PC-9 (cell line): ENCODE data around the gene PCLO. TPM values are rescaled to one million over a fixed set of nuclear protein-coding genes. Genes with fewer than 3 reads are reported as not detected.

Experiments used
- BruUV-seq: library from RNA; stranded (reverse); fragments of 400-500 nt; replicated peaks from 2 replicates; lab custom pipeline; 2021; lab: Mats Ljungman, UMichigan
- CTCF ChIA-PET: fragments of 300-600 bp; sonication (Branson Sonifier 250); formaldehyde crosslinking; loops from one replicate; lab custom pipeline; 2022; ENCODE audit warnings: antibody characterized with exemption; lab: Charles Lee
- POLR2A ChIA-PET: fragments of 300-600 bp; sonication (Branson Sonifier 250); formaldehyde crosslinking; loops from one replicate; lab custom pipeline; 2022; ENCODE audit warnings: antibody characterized with exemption; ENCODE audit not compliant: unreplicated experiment; lab: Charles Lee
- DNase-seq, 2 experiments: peaks; one replicate each; pipeline versions ENCODE4 v3.0.0 to v3.0.0-alpha.2; 2015 to 2022; ENCODE audit warnings: mixed read lengths in 1 of 2
- H2AFZ ChIP-seq: fragments of 200-600 bp; sonication (generic); 2 replicates; pipeline ENCODE4 v1.8.1; 2017; ENCODE audit warnings: antibody characterized with exemption
- H3F3A ChIP-seq: fragments of 200-600 bp; sonication (generic); 2 replicates; pipeline ENCODE4 v1.8.1; 2017; ENCODE audit warnings: antibody characterized with exemption, mild to moderate bottlenecking, low read depth; ENCODE audit not compliant: insufficient read depth
- H3K27ac ChIP-seq: fragments of 200-600 bp; sonication (generic); 2 replicates; pipeline ENCODE4 v1.6.1; 2016; ENCODE audit warnings: mixed run types
- H3K27me3 ChIP-seq: fragments of 200-600 bp; sonication (generic); 2 replicates; pipeline ENCODE4 v1.6.1; 2016; ENCODE audit warnings: low read depth, mixed run types; ENCODE audit not compliant: insufficient read depth
- H3K36me3 ChIP-seq: fragments of 200-600 bp; sonication (generic); 2 replicates; pipeline ENCODE4 v1.6.1; 2016; ENCODE audit warnings: low read depth, mixed run types
- H3K4me1 ChIP-seq: fragments of 200-600 bp; sonication (generic); replicated peaks from 2 replicates; pipeline ENCODE4 v1.6.1; 2016; ENCODE audit warnings: mixed run types; ENCODE audit not compliant: insufficient read depth
- H3K4me2 ChIP-seq: fragments of 200-600 bp; sonication (generic); 2 replicates; pipeline ENCODE4 v1.6.1; 2017; ENCODE audit warnings: mixed run types
- H3K4me3 ChIP-seq: fragments of 200-600 bp; sonication (generic); 2 replicates; pipeline ENCODE4 v1.6.1; 2016; ENCODE audit warnings: mixed run types
- H3K79me2 ChIP-seq: fragments of 200-600 bp; sonication (generic); 2 replicates; pipeline ENCODE4 v1.6.1; 2017; ENCODE audit warnings: low read depth, mixed run types
- H3K9me2 ChIP-seq: fragments of 200-600 bp; sonication (generic); 2 replicates; pipeline ENCODE4 v1.8.1; 2017; ENCODE audit warnings: mild to moderate bottlenecking; ENCODE audit not compliant: insufficient read depth
- H3K9me3 ChIP-seq: fragments of 200-600 bp; sonication (generic); 2 replicates; pipeline ENCODE4 v1.8.1; 2016; ENCODE audit warnings: low read depth; ENCODE audit not compliant: insufficient read depth
- H4K20me1 ChIP-seq: fragments of 200-600 bp; sonication (generic); 2 replicates; pipeline ENCODE4 v1.8.1; 2017; ENCODE audit not compliant: insufficient read depth
- EZH2 ChIP-seq: fragments of 200-600 bp; sonication (generic); IDR thresholded peaks from 2 replicates; pipeline ENCODE4 v1.8.0; 2017; ENCODE audit warnings: antibody characterized with exemption, low read depth
- intact Hi-C: fragments of 100-400 bp; cut with micrococcal nuclease; formaldehyde crosslinking; loops from one replicate; pipeline ENCODE4 v1.10.0; 2022; ENCODE audit not compliant: unreplicated experiment
- total RNA-seq: library from RNA; stranded (reverse); gene quantifications from 2 replicates; pipeline ENCODE4 v1.2.3, GENCODE V29; 2021
- TF ChIP-seq, protein P1 (sequence below): fragments of 200-600 bp; sonication (generic); conservative IDR thresholded peaks from 2 replicates; pipeline ENCODE4 v1.6.1; 2017; ENCODE audit warnings: mixed run types, antibody characterized with exemption, mild to moderate bottlenecking, moderate library complexity

The PCLO gene
- total RNA-seq, 1 experiment from 2014 or later: 4.0 TPM

DNA sequence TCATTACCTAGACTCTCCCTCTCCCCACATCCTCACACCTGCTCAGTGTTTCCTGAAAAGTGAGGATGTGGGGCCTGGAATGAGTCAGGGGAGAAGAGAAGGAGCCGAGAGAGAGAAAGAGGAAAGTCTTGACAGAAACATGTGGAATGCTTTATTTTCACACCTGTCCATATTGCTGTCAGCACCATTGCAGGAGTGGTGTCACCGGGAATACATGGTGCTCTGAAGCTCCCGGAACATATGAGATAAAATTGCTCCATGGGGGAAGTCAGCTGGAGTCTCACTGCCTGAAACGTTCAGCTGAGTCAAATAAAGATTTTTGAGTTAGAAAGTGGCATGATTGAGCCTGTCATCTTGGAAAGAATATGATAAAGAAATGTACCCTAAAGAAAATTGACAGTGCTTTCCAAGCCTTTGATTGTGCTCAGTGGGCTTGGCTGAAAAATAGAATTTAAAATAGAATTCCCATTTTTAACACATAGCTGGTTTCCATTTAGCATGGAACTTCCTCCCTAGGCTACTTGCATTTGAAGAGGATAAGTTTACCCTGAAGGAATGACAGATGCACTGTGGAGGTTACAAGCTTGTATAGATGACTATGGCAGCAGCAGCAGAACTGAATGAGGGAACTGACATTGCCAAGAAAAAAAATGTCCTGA, 182.4 kb downstream of the PCLO start:
- no peak overlapping the region for H3K27ac ChIP-seq
- no peak for DNase-seq
- H3K36me3 ChIP-seq: no peaks in the 10 kb centered on the region
- TF ChIP-seq, protein P1, sequence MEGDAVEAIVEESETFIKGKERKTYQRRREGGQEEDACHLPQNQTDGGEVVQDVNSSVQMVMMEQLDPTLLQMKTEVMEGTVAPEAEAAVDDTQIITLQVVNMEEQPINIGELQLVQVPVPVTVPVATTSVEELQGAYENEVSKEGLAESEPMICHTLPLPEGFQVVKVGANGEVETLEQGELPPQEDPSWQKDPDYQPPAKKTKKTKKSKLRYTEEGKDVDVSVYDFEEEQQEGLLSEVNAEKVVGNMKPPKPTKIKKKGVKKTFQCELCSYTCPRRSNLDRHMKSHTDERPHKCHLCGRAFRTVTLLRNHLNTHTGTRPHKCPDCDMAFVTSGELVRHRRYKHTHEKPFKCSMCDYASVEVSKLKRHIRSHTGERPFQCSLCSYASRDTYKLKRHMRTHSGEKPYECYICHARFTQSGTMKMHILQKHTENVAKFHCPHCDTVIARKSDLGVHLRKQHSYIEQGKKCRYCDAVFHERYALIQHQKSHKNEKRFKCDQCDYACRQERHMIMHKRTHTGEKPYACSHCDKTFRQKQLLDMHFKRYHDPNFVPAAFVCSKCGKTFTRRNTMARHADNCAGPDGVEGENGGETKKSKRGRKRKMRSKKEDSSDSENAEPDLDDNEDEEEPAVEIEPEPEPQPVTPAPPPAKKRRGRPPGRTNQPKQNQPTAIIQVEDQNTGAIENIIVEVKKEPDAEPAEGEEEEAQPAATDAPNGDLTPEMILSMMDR: no peak
- TF ChIP-seq EZH2: no peak
- H4K20me1 ChIP-seq: no peaks in the 10 kb centered on the region
- no peaks in the 10 kb centered on the region for H3K27me3 ChIP-seq
- H3K4me2 ChIP-seq: no peak overlapping the region
- H3F3A ChIP-seq: 0 out of 2 replicates have a peak, but pooled peaks cover 3% of the 10 kb centered on the region
- no peaks in the 10 kb centered on the region for H3K9me3 ChIP-seq
- H3K4me1 ChIP-seq: peaks cover 5% of the 10 kb centered on the region; the same call in 1 of the 2 replicates
- no peaks in the 10 kb centered on the region; the same call in 1 of the 2 replicates for H3K9me2 ChIP-seq
- no peaks in the 10 kb centered on the region for H3K79me2 ChIP-seq
- BruUV-seq: no TSS peak
- no peak overlapping the region for H3K4me3 ChIP-seq
- CTCF ChIA-PET: no interaction called here
- POLR2A ChIA-PET: no interaction called here
- no peak overlapping the region for H2AFZ ChIP-seq
- intact Hi-C loops: no loop called here

DNA sequence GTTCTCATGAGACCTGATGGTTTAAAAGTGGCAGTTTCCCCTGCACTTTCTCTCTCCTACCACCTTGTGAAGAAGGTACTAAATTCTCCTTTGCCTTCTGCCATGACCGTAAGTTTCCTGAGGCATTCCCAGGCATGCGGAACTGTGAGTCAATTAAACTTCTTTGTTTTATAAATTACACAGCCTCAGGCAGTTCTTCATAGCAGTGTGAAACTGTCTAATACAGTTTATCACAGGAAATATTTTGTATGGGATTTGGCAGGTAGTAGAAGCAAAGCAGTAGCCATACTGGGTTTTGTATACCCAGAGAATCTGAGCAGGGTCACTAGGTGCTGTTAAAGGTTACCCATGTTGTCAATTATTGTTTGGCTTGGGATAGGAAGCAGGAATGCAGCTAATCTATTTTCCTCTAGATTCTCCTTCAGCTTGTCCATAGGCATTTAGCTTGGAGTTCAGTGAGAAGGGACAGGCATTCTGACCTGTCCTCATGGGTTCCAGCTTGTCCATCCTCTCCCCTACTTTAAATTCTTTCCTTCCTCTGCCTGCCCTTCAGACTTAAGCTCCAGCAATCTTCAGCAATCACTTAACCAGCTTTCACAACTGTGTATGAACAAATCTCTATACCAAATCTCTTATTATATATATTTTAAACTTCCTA, 186.7 kb downstream of the PCLO start:
- CTCF ChIA-PET: no interaction called here
- Histone ChIP-seq H3K9me2 (no peaks in the 10 kb centered on the region; the same call in 1 of the 2 replicates), H3K27me3 (no peaks in the 10 kb centered on the region), H4K20me1 (no peaks in the 10 kb centered on the region), H3K4me3 (no peak overlapping the region), H2AFZ (no peak overlapping the region), H3K36me3 (no peaks in the 10 kb centered on the region), H3K79me2 (no peaks in the 10 kb centered on the region), H3F3A (no peaks in the 10 kb centered on the region), H3K4me2 (no peak overlapping the region), H3K9me3 (no peaks in the 10 kb centered on the region), H3K27ac (no peak overlapping the region), H3K4me1 (no peaks in the 10 kb centered on the region)
- intact Hi-C loops: no loop called here
- TF ChIP-seq EZH2: no peak
- TF ChIP-seq, protein P1: no peak
- POLR2A ChIA-PET: no interaction called here
- BruUV-seq: no TSS peak
- DNase-seq: peak in 1 of 2 experiments; percentile 50

DNA sequence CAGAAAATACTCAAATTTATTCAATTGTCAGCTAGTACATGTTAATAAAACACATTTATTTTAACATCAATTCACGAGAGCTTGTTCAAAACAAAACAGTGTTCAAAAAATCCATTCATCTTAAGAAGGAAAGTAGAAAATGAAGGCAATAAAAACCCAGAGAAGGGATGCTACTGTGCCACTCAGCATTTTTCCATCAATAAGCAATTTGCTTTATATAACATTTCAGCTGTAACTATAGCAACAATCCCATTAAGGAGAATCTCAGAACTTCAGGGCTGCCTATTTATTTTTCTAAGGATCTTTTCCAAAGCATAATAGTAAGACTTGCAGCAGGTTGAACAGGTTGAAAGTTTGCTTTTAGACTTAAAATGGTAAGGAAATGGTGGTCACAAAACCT, 190.5 kb downstream of the PCLO start:
- DNase-seq: no peak
- no peak overlapping the region for H3K4me2 ChIP-seq
- H4K20me1 ChIP-seq: no peaks in the 10 kb centered on the region
- H3K36me3 ChIP-seq: no peaks in the 10 kb centered on the region
- ChIA-PET POLR2A (no interaction called here), CTCF (interaction anchor here (0.7 kb wide), 1 partner anchor 1492 kb away, joined by 3 read pairs; no protein-coding TSS in a partner anchor)
- BruUV-seq: no TSS peak
- intact Hi-C loops: no loop called here
- H3K79me2 ChIP-seq: no peaks in the 10 kb centered on the region
- TF ChIP-seq, protein P1: no peak
- TF ChIP-seq EZH2: no peak
- no peaks in the 10 kb centered on the region for H3K9me3 ChIP-seq
- no peak overlapping the region for H2AFZ ChIP-seq
- H3K27me3 ChIP-seq: no peaks in the 10 kb centered on the region
- H3K27ac ChIP-seq: no peak overlapping the region
- H3K4me3 ChIP-seq: no peak overlapping the region
- no peaks in the 10 kb centered on the region for H3K4me1 ChIP-seq
- no peaks in the 10 kb centered on the region for H3F3A ChIP-seq
- H3K9me2 ChIP-seq: no peaks in the 10 kb centered on the region
